Sigmoid colon (tissue), 7 donors: ENCODE results near the gene MIER3. TPM values are rescaled to one million over a fixed set of nuclear protein-coding genes. Genes with fewer than 3 reads are reported as not detected.

Source experiments
- DNase-seq: peaks from one replicate; pipeline ENCODE4 v3.0.0-alpha.2; 2019
- H3K27ac ChIP-seq, 4 donors: fragments of 200-600 bp; sonication (generic); one replicate each; pipeline ENCODE4 v1.5.1; 2016 to 2019; ENCODE audit warnings: mild to moderate bottlenecking in 1 of 4
- H3K27me3 ChIP-seq, 3 donors: fragments of 200-600 bp; sonication (generic); one replicate each; pipeline ENCODE4 v1.5.1; 2019; ENCODE audit warnings: mild to moderate bottlenecking in 1 of 3
- H3K36me3 ChIP-seq, 4 donors: fragments of 200-600 bp; sonication (generic); one replicate each; pipeline ENCODE4 v1.5.1; 2016 to 2019
- H3K4me1 ChIP-seq, 4 donors: fragments of 200-600 bp; sonication (generic); one replicate each; pipeline ENCODE4 v1.5.1; 2017 to 2019
- H3K4me3 ChIP-seq, 4 donors: fragments of 200-600 bp; sonication (generic); one replicate each; pipeline ENCODE4 v1.5.1; 2017 to 2019; ENCODE audit warnings: mild to moderate bottlenecking in 2 of 4, moderate library complexity in 1 of 4
- H3K9me3 ChIP-seq, 4 donors: fragments of 200-600 bp in 3 of 4; sonication (generic) in 3 of 4; one replicate each; pipeline versions ENCODE4 v1.5.1 to v1.6.1; 2013 to 2019
- EP300 ChIP-seq, 4 donors: sonication (generic); formaldehyde crosslinking; IDR thresholded peaks; one replicate each; pipeline ENCODE4 v1.6.1; 2017; ENCODE audit warnings: antibody characterized with exemption in 4 of 4
- POLR2A ChIP-seq, 2 donors: fragments of 450-650 bp; IDR thresholded peaks; one replicate each; pipeline ENCODE4 v1.6.1; 2016; ENCODE audit warnings: antibody characterized with exemption in 2 of 2, mild to moderate bottlenecking in 2 of 2, moderate library complexity in 2 of 2
- POLR2AphosphoS5 ChIP-seq, 4 donors: sonication (generic); formaldehyde crosslinking; IDR thresholded peaks; one replicate each; pipeline ENCODE4 v1.6.1; 2017; ENCODE audit warnings: antibody characterized with exemption in 4 of 4
- whole genome bisulfite sequencing, 2 donors: extraction: QIAGEN DNeasy Blood & Tissue Kit; methylation state at CpG; one replicate each; pipeline ENCODE4 v1.1.7; 2013; 5-methylcytosine and 5-hydroxymethylcytosine counted together
- intact Hi-C: fragments of 100-400 bp; cut with DNase I; formaldehyde crosslinking; loops from one replicate; pipeline ENCODE4 v1.15.1; 2023
- polyA plus RNA-seq, 3 donors: library from polyadenylated mRNA; stranded (reverse); fragments of 200-250 nt; gene quantifications; one replicate each; pipeline ENCODE4 v1.2.3, GENCODE V29; 2013
- total RNA-seq, 4 donors: library from RNA; depleted of rRNA; stranded (reverse); fragments of >200 nt; gene quantifications; one replicate each; pipeline ENCODE4 v1.1.0, GENCODE V29; 2016
- TF ChIP-seq, protein P1 (sequence below), 4 experiments: fragments of 450-650 bp in 3 of 4; fragments of 200-600 bp in 1 of 4; IDR thresholded peaks; one replicate each; pipeline ENCODE4 v1.5.1; 2016 to 2019; ENCODE audit warnings: antibody characterized with exemption in 4 of 4, mild to moderate bottlenecking in 3 of 4, moderate library complexity in 2 of 4
- donor health status: healthy with polysubstance abuse.
- donor health status: Bipolar disorder and iron deficiency.
- donor health status: healthy.

The MIER3 gene
- total and polyA plus RNA-seq, 7 donors, result 12.5 to 68.9 (median 27.3) TPM

DNA sequence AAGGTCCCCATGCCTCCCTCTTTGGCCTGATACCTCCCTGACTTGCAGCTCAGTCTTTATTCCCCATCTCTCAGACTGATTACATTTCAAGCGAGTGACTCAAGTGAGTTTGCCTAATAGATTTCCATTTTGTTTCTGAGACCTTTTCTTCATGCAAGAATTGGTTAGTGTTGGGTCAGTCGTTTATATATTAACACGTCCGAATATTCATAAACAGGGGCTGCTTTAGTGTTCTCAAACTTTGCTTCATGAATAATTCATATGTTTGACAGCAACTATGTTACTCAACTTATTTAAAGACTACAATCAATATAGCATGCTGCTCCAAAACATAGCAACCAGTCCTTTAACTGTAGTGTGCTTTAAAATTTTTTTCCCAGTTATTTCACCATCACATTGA lies 36.6 kb upstream of the MIER3 start:
- Histone ChIP-seq H3K9me3 (no peaks in the 10 kb centered on the region), H3K4me1 (no peaks in the 10 kb centered on the region), H3K4me3 (no peak overlapping the region), H3K27me3 (no peaks in the 10 kb centered on the region), H3K27ac (no peak overlapping the region), H3K36me3 (no peaks in the 10 kb centered on the region)
- TF ChIP-seq, protein P1, sequence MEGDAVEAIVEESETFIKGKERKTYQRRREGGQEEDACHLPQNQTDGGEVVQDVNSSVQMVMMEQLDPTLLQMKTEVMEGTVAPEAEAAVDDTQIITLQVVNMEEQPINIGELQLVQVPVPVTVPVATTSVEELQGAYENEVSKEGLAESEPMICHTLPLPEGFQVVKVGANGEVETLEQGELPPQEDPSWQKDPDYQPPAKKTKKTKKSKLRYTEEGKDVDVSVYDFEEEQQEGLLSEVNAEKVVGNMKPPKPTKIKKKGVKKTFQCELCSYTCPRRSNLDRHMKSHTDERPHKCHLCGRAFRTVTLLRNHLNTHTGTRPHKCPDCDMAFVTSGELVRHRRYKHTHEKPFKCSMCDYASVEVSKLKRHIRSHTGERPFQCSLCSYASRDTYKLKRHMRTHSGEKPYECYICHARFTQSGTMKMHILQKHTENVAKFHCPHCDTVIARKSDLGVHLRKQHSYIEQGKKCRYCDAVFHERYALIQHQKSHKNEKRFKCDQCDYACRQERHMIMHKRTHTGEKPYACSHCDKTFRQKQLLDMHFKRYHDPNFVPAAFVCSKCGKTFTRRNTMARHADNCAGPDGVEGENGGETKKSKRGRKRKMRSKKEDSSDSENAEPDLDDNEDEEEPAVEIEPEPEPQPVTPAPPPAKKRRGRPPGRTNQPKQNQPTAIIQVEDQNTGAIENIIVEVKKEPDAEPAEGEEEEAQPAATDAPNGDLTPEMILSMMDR (IDR thresholded peaks at IDR 0.05), result no peak
- TF ChIP-seq POLR2AphosphoS5 (IDR thresholded peaks at IDR 0.05), result no peak
- TF ChIP-seq POLR2A (IDR thresholded peaks at IDR 0.05), result no peak
- TF ChIP-seq EP300 (IDR thresholded peaks at IDR 0.05), result no peak
- whole genome bisulfite sequencing, 2 donors, result 89 to 90% methylated on average over 4 of the region's 4 CpGs
- intact Hi-C loops, result no loop called here
- no peak for DNase-seq

GRCh38 chr5:56987171-56987570 lies 35.2 kb upstream of the MIER3 start:
- Histone ChIP-seq H3K36me3 (no peaks in the 10 kb centered on the region), H3K4me1 (no peaks in the 10 kb centered on the region), H3K4me3 (no peak overlapping the region), H3K27ac (no peak overlapping the region), H3K9me3 (no peaks in the 10 kb centered on the region), H3K27me3 (no peaks in the 10 kb centered on the region)
- intact Hi-C loops, result no loop called here
- 89 to 95% methylated on average over 4 of the region's 4 CpGs for WGBS, 2 donors
- no peak for DNase-seq
- TF ChIP-seq, protein P1 (IDR thresholded peaks at IDR 0.05), result no peak
- no peak for TF ChIP-seq POLR2A (IDR thresholded peaks at IDR 0.05)
- TF ChIP-seq POLR2AphosphoS5 (IDR thresholded peaks at IDR 0.05), result no peak
- no peak for TF ChIP-seq EP300 (IDR thresholded peaks at IDR 0.05)

DNA sequence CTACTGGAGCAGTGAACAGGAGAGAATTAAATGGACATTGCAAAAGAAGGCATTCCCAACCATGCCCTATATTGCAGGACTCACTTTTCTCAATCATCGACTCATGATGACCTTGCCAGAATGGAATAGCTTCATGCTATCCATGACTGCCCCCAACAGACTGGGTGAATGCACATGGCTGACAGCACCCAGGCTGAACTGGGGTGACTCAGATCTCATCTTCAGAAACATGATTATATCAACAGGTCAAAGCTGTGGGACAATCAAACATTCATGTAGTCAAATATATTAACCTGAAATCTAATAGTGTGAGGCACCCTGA lies 34.7 kb upstream of the MIER3 start:
- WGBS, 2 donors, result 77 to 93% methylated on average over 1 of the region's 1 CpG
- no peak overlapping the region for H3K4me3 ChIP-seq
- H3K27me3 ChIP-seq, result no peaks in the 10 kb centered on the region
- no peak for DNase-seq
- no peaks in the 10 kb centered on the region for H3K36me3 ChIP-seq
- TF ChIP-seq EP300 (IDR thresholded peaks at IDR 0.05), result no peak
- TF ChIP-seq POLR2AphosphoS5 (IDR thresholded peaks at IDR 0.05), result no peak
- TF ChIP-seq, protein P1 (IDR thresholded peaks at IDR 0.05), result no peak
- TF ChIP-seq POLR2A (IDR thresholded peaks at IDR 0.05), result no peak
- H3K27ac ChIP-seq, result no peak overlapping the region
- intact Hi-C loops, result no loop called here
- H3K4me1 ChIP-seq, result no peaks in the 10 kb centered on the region
- no peaks in the 10 kb centered on the region for H3K9me3 ChIP-seq

GRCh38 chr5:56985936-56986625 lies 34.2 kb upstream of the MIER3 start:
- intact Hi-C loops, result no loop called here
- TF ChIP-seq POLR2A (IDR thresholded peaks at IDR 0.05) (no peak), EP300 (IDR thresholded peaks at IDR 0.05) (no peak), POLR2AphosphoS5 (IDR thresholded peaks at IDR 0.05) (no peak)
- TF ChIP-seq, protein P1 (IDR thresholded peaks at IDR 0.05), result no peak
- DNase-seq, result no peak
- H3K27ac ChIP-seq, result no peak overlapping the region
- H3K36me3 ChIP-seq, result no peaks in the 10 kb centered on the region
- H3K27me3 ChIP-seq, result no peaks in the 10 kb centered on the region
- no peaks in the 10 kb centered on the region for H3K4me1 ChIP-seq
- WGBS, 2 donors, result 47 to 61% methylated on average over 3 of the region's 3 CpGs
- H3K9me3 ChIP-seq, result no peaks in the 10 kb centered on the region
- no peak overlapping the region for H3K4me3 ChIP-seq

GRCh38 chr5:56984445-56984844 lies 32.5 kb upstream of the MIER3 start:
- WGBS, 2 donors, result 71 to 91% methylated on average over 1 of the region's 1 CpG
- DNase-seq, result no peak
- Histone ChIP-seq H3K4me3 (no peak overlapping the region), H3K9me3 (no peaks in the 10 kb centered on the region), H3K36me3 (no peaks in the 10 kb centered on the region), H3K4me1 (no peaks in the 10 kb centered on the region), H3K27me3 (no peaks in the 10 kb centered on the region), H3K27ac (no peak overlapping the region)
- intact Hi-C loops, result no loop called here
- no peak for TF ChIP-seq POLR2AphosphoS5 (IDR thresholded peaks at IDR 0.05)
- TF ChIP-seq, protein P1 (IDR thresholded peaks at IDR 0.05), result no peak
- TF ChIP-seq EP300 (IDR thresholded peaks at IDR 0.05), result no peak
- no peak for TF ChIP-seq POLR2A (IDR thresholded peaks at IDR 0.05)
